GM21381 (cell line): ENCODE results near the gene SNRNP48.

Experiments used
- ATAC-seq: cut with Tn5 transposase; IDR thresholded peaks from one replicate; pipeline ENCODE4 v1.9.1; 2021; ENCODE audit warnings: mild to moderate bottlenecking, moderate library complexity; ENCODE audit not compliant: unreplicated experiment

The SNRNP48 gene

DNA sequence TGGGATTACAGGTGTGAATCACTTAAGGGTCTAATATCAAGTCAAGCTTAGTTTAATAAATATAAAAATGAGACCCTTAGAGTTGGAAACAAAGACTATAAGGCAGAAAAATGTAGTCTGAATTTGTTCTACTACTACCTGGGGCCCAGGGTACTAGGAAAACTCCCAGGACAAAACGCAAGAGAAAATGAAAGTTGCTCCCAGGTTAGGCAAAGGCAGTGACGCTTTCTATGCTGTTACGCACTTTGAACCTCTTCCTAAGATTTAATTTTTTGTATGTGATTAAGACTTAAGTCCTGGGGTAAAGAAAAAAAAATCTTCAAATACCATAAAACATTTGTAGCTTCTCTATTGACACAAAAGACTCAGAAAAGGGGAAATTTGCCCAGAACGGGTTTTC lies 31.2 kb upstream of the SNRNP48 start:
- no peak for ATAC-seq

DNA sequence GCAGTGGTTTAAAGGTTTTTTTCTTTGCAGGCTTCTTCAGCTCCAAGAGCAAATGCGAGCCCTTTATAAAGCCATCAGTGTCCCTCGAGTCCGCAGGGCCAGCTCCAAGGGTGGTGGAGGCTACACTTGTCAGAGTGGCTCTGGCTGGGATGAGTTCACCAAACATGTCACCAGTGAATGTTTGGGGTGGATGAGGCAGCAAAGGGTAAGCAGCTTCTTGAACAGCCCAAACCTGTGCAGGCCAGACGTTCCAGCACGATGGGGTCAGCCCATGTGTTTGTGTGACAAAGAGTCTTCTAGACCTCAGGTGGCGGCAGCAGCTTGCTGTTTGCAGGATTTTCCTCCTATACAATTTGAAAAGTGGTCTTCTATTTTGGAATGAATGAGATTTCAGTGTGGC lies 30.8 kb upstream of the SNRNP48 start:
- ATAC-seq, result no peak

DNA sequence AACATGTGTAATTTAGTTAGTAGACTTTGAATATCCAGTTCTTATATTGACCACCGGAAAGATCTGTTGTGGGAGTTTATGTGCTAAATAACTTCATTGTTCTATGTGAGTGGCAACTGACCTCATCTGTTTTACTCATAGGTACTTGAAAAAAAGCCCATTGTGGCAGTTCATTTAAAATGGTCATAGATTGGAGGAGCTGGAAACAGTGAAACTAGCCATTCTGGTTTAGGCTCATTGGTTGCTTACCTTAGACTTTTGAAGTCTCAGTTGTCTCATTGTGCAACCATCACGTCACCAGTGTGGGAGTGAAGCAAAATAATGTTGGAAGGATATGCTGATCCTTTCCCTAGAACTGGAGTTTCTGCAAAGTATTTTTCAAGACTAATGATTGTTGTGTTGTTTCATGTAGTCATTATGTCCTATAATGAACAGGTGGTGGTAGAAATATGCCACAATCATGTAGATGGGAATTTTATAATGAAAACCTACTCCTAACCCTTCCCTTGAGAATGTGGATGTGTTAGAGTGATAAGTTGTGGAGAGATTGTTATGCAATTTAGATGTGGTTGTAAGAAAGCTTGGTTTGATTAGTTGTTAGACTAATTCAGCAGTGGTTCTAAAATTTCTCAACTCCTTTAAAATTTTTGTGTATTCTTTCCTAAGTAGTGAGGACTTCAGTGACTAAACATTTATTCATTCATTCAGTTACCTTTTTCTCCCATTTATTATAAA lies 30.2 kb upstream of the SNRNP48 start:
- ATAC-seq, result no peak

DNA sequence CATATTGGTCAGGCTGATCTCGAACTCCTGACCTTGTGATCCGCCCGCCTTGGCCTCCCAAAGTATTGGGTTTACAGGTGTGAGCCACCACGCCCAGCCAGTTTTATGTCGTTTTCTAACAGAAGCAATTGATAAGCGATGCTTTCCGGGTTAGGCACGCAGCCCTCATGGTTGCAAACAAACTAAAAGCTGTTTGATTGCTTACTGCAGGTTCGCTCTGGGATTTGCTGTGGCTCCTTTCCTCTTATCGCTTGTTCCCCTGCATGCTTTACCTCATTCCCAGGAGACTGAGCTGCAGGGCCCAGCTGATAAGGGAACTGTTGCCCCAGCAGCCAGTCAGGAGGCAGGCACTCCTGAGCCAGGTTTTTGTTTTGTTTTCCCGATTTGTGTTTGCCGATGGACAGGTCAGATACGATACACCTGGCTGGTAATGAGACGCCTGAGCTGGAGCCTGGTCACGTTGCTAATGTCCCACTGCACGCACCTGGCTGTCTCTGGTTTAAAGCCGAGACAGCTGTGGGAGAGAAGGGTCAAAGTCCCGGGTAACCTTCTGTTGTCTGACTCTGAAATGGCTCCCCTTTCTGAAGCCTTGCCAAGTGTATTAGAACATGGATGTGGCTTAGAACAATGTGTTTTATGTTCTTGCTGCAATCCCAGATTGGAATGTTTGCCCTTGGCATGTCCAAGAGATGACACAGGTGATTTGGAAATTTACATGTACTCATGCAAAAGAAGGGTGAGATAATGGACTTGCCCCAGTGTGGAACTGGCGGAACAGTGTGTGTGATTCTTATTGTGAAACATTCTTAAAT lies 28.6 kb upstream of the SNRNP48 start:
- ATAC-seq, result no peak

DNA sequence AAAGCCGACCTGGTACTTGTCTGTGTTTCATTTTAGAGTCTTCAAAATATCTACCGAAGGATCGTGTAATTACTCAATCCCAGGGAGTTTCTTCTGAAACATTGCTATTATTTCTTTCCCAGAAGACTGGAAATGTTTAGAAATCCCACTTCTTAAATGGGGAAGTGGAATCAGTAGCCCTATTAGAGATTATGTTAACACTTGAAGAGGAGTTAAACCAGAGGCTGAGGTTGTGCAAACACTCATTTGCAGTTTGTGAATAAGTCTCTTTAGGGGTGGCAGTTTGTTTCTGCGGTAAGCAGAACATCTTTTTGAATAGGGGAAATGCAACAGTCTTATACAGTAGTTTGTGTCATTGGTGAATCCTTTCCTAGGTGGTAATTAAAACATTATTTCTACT lies 27.2 kb upstream of the SNRNP48 start:
- no peak for ATAC-seq

DNA sequence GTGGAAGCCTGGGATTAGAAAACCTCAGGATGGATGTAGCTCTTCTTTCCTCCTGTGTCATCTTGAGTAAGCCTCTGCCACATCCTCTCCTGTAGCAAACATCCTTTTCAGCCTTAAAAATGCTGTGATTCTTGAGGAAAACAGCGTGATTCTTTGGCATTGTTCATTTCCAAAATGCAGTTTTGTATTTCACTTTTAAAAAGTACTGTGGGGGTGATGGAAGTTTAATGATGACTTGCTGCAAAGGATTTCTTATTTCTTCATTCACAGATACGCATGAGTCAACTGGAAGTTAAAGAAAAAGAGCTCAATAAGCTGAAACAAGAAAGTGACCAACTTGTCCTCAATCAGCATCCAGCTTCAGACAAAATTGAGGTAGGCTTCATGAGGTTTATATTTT lies 23.9 kb upstream of the SNRNP48 start:
- ATAC-seq, result no peak

DNA sequence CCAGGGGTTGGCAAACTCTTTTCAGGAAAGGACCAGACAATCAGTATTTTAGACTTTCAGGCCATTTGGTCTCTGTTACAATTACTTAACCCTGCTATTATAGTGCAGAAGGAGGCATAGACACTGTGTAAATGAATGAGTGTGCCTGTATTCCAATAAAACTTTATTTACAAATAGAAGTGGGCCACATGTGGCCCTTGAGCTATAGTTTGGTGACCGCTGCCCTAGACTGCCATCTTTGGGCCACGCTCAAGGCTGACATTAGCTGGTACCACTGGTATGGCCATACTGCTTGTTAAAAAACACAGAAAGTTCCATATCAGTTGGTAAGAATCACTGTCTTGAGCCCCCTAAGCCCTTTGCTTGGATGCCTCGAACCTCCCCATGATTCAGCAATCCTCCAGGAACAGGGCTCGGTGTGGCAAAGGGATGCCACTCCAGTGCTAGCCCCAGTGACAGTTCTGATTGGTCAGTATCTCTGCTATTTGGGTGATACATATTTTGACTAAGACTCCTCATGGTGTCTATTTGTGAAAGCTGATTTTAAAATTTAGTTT lies 23.3 kb upstream of the SNRNP48 start:
- no peak for ATAC-seq

DNA sequence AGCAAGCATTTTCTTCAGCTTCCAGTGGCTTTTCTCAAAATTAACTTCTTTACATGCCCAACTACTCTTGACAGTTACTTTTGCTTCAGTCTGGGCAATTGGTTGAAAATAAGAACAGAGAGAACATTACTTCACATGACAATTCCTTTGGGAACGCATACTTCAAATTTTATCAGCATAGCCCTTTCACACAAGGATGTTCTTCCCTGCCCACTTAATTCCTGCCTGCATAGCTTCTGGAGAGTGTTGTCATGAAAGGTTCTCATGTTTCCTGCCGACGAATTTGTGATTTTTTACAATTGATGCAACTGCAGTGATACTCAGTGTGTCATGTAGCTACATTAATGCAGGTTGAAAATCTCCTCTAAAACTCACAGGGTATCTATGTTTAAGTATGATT lies 22.0 kb upstream of the SNRNP48 start:
- no peak for ATAC-seq

DNA sequence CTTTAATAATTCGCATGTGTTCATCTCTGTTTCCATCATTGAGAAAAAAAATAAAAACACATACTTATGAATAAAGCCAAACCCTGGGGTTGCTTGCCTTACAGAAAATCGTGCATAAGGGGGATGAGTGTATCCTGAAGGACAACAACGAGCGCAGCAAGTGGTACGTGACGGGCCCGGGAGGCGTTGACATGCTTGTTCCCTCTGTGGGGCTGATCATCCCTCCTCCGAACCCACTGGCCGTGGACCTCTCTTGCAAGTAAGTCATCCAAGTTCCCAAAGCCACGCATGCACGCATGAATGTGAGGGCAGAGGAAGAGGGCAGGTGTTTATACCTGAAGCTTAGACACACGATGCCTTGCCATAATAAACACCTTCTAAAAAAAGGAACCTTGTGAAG lies 20.9 kb upstream of the SNRNP48 start:
- ATAC-seq, result no peak

DNA sequence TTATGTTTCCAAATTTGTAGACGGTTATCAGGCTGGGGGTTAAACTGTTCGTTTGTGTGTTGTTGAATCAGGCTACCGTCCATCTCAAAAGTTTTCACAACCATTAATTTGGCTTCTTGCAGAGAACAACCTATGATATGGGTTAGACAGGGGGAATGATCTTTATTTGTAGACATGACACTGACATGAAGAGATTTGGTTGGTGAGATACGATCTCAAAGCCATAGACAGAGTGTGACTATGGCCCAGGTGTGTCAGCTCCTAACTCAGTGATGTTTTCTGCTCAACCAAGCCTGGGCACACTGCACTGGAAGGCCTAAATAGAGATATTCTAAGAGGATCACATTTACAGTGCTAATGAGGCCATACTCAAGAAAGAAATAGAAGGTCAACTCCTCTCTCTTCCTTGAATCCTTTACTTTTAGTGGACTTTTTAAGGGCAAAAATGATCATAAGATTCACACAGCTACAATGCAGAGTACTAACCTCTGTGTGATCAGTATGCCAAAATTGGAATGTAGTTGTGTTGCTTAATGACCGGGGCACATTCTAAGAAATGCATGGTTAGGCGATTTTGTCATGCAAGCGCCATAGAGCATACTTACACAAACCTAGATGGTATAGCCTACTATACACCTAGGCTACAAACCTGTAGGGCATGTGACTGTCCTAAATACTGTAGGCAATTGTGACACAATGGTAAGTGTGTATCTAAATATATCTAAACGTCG lies 17.6 kb upstream of the SNRNP48 start:
- ATAC-seq, result no peak

DNA sequence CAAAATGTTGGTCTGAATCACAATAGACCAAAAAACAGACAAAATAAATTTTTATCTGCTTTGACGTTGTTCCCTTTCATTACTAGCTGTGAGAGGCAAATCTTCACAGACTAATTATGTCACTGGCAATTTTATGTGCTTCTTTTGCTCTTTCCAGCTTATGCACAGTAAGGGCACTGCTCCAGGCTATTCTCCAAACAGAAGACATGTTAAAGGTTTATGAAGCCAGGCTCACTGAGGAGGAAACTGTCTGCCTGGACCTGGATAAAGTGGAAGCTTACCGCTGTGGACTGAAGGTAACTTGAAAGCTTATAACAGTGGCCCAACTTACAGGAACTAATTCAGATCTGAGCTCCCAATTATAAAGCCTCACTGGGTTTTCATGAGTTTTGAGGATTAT lies 15.5 kb upstream of the SNRNP48 start:
- no peak for ATAC-seq

DNA sequence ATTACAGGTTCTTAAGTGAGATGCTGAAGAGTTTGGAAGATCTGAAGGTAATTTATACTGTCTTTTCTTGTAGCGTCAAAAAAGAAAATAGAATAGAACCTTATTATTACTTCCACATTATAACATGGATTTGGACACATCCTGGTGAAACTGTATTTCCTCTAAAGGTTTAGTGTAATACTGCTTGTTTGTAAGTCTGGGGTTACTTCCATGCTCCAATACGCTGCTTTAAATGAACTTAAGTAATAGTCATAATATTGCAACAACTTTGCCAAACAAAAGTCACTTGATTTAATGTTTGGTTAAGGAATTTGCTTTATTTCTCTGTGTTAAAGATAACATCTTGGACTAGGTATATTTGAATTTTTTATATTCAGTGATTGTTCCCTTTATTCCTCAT lies 11.5 kb upstream of the SNRNP48 start:
- ATAC-seq, result no peak

DNA sequence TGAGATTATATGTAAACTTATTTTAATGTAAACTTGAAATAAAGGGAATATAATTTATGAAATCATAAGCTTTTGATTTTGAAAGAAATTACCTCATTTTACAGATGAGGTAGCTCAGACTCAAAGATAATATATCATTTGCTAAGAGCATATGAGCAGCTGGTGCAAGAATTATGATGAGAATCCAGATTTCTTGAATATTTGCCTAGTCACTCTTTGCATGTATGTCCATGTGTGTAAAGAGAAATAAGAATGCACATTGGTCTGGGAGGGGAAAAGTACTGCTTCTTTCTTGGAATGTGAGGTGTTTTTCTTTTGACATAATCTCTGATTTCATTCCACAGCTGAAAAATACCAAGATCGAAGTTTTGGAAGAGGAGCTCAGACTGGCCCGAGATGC lies 11.1 kb upstream of the SNRNP48 start:
- no peak for ATAC-seq

DNA sequence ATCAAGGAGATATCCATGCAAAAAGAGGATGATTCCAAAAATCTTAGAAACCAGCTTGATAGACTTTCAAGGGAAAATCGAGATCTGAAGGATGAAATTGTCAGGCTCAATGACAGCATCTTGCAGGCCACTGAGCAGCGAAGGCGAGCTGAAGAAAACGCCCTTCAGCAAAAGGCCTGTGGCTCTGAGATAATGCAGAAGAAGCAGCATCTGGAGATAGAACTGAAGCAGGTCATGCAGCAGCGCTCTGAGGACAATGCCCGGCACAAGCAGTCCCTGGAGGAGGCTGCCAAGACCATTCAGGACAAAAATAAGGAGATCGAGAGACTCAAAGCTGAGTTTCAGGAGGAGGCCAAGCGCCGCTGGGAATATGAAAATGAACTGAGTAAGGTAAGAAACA lies 10.1 kb upstream of the SNRNP48 start:
- ATAC-seq, result no peak

DNA sequence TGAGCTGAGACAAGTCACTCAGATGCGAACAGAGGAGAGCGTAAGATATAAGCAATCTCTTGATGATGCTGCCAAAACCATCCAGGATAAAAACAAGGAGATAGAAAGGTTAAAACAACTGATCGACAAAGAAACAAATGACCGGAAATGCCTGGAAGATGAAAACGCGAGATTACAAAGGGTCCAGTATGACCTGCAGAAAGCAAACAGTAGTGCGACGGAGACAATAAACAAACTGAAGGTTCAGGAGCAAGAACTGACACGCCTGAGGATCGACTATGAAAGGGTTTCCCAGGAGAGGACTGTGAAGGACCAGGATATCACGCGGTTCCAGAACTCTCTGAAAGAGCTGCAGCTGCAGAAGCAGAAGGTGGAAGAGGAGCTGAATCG lies 9.5 kb upstream of the SNRNP48 start:
- ATAC-seq, result no peak

DNA sequence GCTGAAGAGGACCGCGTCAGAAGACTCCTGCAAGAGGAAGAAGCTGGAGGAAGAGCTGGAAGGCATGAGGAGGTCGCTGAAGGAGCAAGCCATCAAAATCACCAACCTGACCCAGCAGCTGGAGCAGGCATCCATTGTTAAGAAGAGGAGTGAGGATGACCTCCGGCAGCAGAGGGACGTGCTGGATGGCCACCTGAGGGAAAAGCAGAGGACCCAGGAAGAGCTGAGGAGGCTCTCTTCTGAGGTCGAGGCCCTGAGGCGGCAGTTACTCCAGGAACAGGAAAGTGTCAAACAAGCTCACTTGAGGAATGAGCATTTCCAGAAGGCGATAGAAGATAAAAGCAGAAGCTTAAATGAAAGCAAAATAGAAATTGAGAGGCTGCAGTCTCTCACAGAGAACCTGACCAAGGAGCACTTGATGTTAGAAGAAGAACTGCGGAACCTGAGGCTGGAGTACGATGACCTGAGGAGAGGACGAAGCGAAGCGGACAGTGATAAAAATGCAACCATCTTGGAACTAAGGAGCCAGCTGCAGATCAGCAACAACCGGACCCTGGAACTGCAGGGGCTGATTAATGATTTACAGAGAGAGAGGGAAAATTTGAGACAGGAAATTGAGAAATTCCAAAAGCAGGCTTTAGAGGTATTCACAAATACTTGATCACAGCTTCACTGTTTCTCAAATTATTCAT lies 8.9 kb upstream of the SNRNP48 start:
- no peak for ATAC-seq

DNA sequence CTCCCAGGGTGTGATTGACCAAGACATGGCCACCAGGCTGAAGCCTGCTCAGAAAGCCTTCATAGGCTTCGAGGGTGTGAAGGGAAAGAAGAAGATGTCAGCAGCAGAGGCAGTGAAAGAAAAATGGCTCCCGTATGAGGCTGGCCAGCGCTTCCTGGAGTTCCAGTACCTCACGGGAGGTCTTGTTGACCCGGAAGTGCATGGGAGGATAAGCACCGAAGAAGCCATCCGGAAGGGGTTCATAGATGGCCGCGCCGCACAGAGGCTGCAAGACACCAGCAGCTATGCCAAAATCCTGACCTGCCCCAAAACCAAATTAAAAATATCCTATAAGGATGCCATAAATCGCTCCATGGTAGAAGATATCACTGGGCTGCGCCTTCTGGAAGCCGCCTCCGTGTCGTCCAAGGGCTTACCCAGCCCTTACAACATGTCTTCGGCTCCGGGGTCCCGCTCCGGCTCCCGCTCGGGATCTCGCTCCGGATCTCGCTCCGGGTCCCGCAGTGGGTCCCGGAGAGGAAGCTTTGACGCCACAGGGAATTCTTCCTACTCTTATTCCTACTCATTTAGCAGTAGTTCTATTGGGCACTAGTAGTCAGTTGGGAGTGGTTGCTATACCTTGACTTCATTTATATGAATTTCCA lies 4.6 kb upstream of the SNRNP48 start:
- no peak for ATAC-seq

DNA sequence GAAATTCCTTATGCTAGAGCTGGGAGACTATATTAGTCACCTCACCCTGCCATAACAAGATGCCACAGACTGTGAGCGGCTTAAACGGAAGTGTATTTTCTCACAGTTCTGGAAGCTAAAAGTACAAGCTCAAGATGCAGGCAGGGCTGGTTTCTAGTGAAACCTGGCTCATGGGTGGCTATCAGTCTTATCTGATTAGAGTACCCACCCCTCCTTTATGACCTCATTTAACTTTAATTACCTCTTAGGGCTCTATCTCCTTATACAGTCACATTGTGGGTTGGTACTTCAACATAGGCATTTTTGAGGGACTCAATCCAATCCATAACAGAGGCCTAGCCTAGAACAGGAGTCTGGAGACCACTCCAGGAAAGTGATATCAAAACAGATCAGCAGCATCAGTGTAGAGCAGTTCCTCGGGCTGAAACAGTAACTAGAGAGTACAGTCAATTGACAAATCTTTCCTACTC lies 2.3 kb upstream of the SNRNP48 start:
- ATAC-seq, result no peak

DNA sequence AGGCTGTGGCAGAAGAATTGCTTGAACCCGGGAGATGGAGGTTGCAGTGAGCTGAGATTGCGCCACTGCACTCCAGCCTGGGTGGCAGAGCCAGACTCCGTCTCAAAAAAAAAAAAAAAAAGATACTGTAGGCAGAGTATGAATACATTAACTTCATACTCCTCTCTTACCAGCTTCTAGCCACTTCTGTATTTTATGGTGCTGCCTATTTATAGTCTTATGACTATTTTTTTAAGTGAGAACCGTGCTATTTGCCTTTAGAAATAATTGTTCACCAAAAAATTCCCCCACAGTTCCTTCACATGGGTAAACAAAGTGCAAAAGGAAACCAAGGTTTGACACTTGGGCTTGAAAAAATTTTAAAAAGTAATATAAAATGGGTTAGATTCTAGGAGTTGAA lies 1.5 kb upstream of the SNRNP48 start:
- no peak for ATAC-seq

DNA sequence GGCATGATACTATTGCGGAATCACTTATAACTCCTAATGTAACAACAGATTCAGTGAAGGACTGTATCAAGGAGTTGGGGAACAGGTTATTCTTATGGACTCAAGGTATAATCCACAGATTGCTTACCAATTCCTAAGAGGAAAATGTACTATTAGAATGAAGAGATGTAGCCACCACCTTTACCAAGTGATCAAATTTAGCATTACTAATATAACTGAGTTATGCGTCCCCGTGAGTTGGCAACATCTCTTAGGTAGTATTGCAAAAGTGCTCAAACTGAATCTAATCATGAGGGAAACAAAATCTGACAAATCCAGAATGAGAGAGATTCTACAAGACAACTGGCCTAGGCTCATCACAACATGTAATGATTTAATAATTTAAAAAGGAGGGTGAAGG lies 777 bp upstream of the SNRNP48 start:
- no peak for ATAC-seq
